Body of pancreas (tissue), 4 donors: Measurements from ENCODE around the gene CARD8.

Source experiments
- CTCF ChIP-seq, 7 experiments: fragments of 450-650 bp in 4 of 7; fragments of 200-600 bp in 3 of 7; sonication (generic) in 3 of 7; IDR thresholded peaks; one replicate each; pipeline ENCODE4 v1.5.1; 2016 to 2019; ENCODE audit warnings: antibody characterized with exemption in 7 of 7
- POLR2A ChIP-seq, 3 donors: fragments of 450-650 bp; IDR thresholded peaks; one replicate each; pipeline ENCODE4 v1.6.1; 2016; ENCODE audit warnings: antibody characterized with exemption in 3 of 3, mild to moderate bottlenecking in 2 of 3

DNA sequence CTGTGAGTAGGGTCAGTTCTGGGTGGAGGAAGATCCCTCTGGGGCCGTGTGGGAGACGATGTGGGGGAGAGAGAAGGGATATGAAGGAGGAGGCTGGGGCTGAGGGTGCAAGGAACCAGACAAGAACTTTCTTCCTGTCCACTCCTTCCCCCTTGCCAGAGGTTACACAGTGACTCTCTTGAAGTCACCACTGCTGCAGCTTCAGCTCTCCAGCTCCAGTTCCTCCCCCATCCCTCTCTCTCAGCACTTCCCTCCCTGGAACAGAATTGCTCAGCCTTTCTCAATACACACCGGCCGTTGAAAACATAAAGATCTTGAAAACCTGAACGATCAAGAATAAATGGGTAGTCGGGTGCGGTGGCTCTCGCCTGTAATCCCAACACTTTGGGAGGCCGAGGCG, 80.1 kb downstream of the CARD8 start:
- TF ChIP-seq POLR2A (IDR thresholded peaks at IDR 0.05) (no peak), CTCF (IDR thresholded peaks at IDR 0.05) (no peak)
